Stimulated activated CD4-positive, alpha-beta T cell treated with anti-CD3 and anti-CD28 coated beads, Interleukin-2, amount 100 ng/mL, for 24 hours (primary cell): ENCODE results near the gene KLHDC8B.

Source experiments
- DNase-seq, 2 donors: peaks; one replicate each; pipeline ENCODE4 v3.0.0-alpha.2; 2020

The KLHDC8B gene

GRCh38 chr3:49171119-49171774 lies at the start of gene KLHDC8B:
Gene KLHDC8B (plus strand): TSS chr3:49171598. CDS start chr3:49172770, 1,172 bp downstream.
- peak; percentile 89 to 91 for DNase-seq

DNA sequence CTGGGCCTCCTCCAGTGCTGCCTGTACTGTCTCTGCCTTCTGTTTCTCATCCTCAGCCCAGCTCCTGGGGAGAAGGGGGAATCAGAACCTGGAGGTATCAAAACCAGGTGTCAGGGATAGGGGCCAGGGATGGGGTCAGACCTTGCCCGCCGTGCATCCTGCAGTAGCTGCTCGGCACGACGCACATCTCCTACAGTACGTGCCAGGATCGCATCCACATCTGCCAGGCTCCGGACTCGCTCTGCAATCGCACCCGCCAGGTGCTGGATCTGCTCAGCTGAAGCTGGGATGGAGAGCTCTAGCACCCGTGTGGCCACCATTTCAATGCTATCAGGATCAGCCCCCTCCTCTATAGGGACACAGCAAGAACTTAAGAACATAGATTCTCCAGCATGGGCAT lies 49.4 kb upstream of the KLHDC8B start:
- DNase-seq = no peak

GRCh38 chr3:49122451-49122850 lies 48.9 kb upstream of the KLHDC8B start:
- no peak for DNase-seq

- no peak for DNase-seq
Observed at GRCh38 chr3:49122886-49123545, 48.4 kb upstream of the KLHDC8B start.

- no peak for DNase-seq
Observed at GRCh38 chr3:49123687-49124086, 47.7 kb upstream of the KLHDC8B start.

DNA sequence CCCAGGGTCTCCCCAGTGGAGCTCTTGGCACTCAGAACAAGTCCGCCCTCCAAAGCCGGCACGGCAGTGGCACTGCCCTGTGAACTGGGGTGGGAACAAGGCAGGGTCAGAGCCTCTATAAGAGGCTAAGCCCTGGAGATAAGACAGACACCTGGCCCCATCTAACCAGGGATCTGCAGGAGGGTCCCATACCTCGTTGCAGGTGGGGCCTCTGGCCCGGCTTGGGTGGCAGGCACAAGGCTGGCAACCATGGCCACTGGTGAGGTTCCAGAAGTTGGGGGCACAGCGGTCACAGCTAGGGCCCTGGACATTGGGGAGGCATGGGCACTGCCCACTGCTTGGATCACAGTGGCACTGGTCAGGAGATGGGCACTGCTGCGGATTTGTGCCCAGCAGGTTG lies 47.2 kb upstream of the KLHDC8B start:
- no peak for DNase-seq

DNA sequence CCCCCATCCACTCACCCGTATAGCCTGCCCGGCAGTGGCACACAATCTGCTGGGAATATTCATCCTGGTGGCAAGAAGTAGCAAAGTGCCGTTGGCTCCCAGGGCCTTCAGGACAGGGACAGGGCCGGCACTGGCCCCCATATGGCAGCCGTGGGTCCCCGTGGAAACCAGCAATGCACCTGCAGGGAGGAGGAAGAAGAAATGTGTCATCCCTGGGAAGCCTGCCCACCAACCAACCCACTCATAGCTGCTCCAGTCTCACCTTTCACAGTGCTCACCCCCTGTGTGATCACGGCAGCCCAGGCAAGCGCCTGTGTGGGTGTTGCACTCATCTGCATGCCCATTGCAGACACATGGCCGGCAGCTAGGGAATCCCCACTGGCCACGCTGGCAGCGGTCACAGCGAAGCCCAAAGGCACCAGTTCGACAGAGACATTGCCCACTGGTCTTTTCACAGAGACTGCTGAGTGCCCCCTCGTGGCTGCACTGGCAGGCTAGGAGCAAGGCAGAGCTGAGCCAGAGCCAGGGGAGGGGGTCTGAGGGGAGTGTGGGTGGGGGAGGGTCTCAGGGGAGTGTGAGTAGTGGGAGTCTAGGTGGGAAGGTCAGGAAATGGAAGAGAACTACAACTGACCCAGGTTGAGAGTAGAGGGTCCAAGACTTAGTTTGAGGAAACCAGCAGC lies 46.3 kb upstream of the KLHDC8B start:
- no peak for DNase-seq

DNA sequence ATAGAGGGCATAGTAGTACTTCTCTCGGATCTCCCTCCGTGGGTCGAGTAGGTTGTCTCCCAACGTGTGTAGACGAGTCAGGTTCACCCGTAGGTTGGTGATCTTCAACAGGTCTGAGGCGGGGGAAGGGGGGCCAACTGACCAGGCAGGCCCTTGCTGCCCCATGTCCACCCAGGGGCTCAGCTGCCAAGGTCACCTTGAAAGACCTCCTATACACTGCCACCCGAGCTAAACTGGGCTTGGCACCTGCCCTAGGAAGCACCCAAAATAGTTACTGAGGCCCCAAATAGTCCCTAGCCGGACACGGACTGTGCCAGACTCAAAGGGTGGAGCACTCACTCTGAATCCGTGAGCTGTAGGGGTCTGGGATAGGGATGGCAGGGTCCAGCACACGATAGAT lies 40.4 kb upstream of the KLHDC8B start:
- DNase-seq = no peak

GRCh38 chr3:49131576-49131975 lies 39.8 kb upstream of the KLHDC8B start:
- no peak for DNase-seq

GRCh38 chr3:49132073-49132436 lies 39.3 kb upstream of the KLHDC8B start:
- no peak for DNase-seq

GRCh38 chr3:49132437-49133225 lies 38.8 kb upstream of the KLHDC8B start, which contains the start of gene LAMB2:
Gene LAMB2 (minus strand): TSS chr3:49133050. CDS start chr3:49132867, 183 bp downstream.
- DNase-seq = no peak

DNA sequence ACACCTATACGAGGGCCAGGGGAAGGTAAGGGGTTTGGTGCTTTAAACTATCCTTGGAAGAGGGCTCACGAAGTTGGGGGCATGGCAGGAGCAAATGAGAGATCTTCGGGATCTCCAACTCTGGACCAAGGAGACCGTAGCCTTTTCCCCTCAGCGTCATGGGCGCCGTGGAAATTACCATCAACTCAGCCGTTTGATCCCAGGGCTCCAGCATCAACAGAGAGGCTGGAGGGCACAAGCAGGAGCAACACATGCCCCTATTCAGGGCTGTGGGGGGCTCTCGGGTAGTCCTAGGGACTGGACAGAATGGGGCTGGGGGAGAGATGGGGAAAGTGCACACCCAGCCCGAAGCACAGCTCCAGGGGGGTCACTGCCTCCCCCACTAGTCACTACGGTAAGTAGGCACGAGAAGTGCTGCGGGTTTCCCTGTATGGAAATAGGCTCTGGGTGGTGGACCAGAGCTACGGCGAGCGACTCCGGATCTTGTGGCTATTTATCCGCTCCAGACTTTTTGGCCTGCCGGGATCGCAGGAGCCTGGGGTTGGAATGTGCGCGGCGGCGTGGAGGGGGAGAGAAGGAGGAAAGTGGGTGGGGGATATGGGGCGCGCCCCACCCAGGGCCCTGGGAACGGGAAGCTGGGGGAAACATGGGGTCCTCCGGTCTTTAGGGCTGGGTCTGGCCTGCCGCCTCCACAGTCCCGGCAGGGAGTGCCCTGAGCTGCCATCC lies 38.0 kb upstream of the KLHDC8B start:
- no peak for DNase-seq

DNA sequence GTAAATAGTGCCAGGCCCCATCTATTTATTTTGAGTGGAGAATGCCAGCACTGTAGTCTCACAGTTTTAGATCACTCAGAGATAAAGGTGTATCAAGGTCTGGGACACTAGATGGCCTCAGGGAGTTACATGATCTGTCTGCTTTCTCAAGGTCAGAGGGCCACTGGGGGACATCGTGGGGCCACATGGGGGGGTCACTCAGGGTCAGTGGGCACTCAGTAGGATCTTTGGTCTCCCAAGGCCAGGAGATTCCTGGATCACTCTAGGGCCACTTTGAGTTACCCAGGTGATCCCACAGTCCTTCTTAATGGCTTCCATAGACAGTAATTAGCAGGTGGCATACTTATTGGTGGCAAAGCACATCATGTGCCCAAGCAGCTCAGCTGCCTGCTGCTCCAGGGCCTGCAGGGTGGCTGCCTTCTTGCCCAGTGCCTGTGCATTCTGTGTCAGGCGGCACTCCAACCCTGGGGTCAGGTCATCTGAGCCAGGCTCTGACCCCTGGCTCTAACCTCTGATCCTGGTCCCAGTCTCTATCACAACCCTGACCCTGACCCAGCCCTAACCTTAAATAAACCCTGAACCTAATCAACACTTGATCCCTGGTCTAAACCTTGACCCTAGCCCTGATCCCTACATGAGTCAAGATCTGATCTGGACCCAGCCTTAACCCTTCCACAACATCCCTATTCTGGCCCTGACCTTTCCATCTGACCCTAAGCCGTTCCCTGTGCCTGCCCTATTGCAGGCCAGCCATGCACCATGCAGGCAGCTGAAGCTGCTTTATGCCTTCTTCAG lies 36.7 kb upstream of the KLHDC8B start:
- DNase-seq = no peak

GRCh38 chr3:49135499-49135898 lies 35.9 kb upstream of the KLHDC8B start:
- no peak for DNase-seq

GRCh38 chr3:49140080-49140479 lies 31.3 kb upstream of the KLHDC8B start:
- no peak for DNase-seq

GRCh38 chr3:49148159-49148558 lies 23.2 kb upstream of the KLHDC8B start:
- DNase-seq = no peak

DNA sequence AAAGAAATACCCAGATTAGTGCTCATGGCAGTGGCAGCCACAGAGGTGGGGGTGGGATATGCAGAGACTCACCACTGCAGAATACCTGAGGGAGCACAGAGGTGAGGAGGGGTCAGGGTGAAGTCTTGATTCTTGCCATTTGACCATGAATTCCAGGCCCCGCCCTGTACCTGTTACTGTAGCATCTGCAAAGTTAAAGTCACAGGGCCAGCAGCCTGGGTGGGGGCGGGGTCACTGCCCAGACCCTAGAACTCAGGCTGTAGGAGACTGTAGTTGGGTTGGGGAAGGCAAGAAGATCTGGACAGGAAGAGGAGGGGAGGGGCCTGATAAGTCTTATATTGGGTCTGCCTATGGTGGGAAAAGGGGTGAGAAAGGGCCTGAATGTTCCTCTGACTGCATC lies 19.8 kb upstream of the KLHDC8B start:
- no peak for DNase-seq

DNA sequence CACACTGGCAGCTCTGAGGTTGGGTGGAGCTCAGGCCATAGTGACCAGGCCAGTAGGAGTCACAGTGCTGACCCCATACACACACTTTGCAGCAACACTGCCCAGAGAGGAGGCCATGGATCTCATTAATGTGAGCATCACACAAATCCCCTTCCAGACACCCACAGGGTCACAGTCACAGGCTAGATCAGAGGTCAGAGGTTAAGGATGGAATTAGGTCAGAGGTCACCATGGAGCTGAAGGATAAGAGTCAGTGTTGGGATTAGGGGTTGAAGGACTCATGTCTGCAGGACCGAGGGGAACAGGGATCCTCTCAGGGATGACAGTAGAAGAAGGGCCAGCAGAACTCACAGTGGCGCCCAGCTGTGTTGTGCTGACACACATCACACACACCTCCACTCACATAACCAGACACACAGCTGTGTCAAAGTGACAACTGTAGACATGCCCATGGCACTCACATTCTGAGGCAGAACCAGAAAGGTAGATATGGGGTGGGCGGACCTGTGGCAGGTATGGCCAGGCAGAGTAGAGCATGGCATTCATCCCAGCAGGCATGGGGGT lies 18.0 kb upstream of the KLHDC8B start:
- no peak for DNase-seq

- DNase-seq = no peak
Observed at GRCh38 chr3:49157289-49157688, 14.1 kb upstream of the KLHDC8B start.

DNA sequence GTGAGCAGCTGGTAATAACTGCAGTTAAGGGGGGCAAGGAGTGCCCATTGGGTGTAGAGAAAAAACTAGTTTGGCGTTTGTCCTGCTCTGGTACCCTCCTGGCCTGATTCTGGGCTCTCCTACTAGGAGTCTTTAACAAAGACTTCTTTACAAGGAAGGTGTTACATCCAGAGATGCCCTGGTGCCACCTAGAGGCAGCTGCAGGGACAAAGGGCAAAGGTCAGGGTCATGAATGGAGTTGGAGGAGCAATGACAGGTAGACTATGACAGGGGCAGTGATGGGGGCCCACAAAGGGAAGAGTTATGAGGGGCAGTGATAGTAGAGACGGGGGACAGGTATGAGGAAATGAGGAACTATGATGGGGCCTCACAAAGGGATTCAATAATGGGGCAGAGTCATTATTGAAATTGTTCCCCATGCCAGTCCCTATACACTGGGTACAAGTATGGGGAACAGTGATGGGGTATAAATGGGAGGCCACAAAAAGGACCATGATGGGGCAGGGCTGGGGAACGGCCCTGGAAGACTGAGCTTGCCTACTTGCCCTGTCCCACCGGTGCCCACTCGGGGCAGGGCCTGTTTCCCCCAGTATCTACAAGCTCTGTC lies 13.2 kb upstream of the KLHDC8B start:
- DNase-seq = peak; percentile 64

DNA sequence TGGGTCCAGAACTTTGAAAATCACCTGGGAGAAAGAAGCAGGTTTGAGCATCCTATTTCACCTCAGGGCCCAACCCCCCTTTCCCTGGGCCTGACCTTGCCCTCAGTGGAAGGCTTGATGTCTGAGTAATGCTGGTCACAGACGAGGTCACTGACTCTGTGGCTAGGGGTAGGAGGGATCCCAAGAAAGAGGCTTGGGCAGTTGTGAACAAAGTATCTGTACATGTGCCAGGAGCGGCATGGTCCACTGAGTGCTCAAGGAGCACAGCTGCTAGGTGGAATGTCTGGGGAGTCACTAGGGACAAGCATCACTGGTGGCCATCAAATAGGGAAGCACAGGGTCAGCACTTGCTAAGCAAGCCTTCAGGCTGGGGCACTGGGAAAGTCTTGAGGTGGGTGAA lies 12.6 kb upstream of the KLHDC8B start:
- DNase-seq = no peak
